ENCODE measurements around the gene TNNT1.

The TNNT1 gene

GRCh38 chr19:55149078-55150003 lies at the start of gene TNNT1:
TNNT1 (minus strand) TSS chr19:55149206; CDS start chr19:55147157, 2,049 bp downstream.
- POLR2A ChIA-PET (ENCODE audit: low non-redundant PET), result no interaction called here
- H3K27ac ChIP-seq, result peak within 1 kb of the TSS; percentile 83
- DNase-seq (ENCODE audit: low spot score), result no peak
- TF ChIP-seq CTCF (conservative IDR thresholded peaks at IDR 0.05; ENCODE audit: low read depth), result no peak
- CTCF ChIA-PET, result interaction anchor here (0.6 kb wide), 1 partner anchor 273 kb away, joined by 4 read pairs; no protein-coding TSS in a partner anchor

GRCh38 chr19:55198651-55199050 lies 49.6 kb upstream of the TNNT1 start:
- H3K27ac ChIP-seq, result peak overlapping the region; percentile 75
- POLR2A ChIA-PET (ENCODE audit: low non-redundant PET), result no interaction called here
- no peak for TF ChIP-seq CTCF (conservative IDR thresholded peaks at IDR 0.05; ENCODE audit: low read depth)
- no peak for DNase-seq (ENCODE audit: low spot score)
- CTCF ChIA-PET, result no interaction called here

GRCh38 chr19:55197528-55197927 lies 48.5 kb upstream of the TNNT1 start:
- peak overlapping the region; percentile 75 for H3K27ac ChIP-seq
- no peak for DNase-seq (ENCODE audit: low spot score)
- CTCF ChIA-PET, result interaction anchor here (1.1 kb wide), 1 partner anchor 8 kb away, joined by 3 read pairs; no protein-coding TSS in a partner anchor
- POLR2A ChIA-PET (ENCODE audit: low non-redundant PET), result no interaction called here
- TF ChIP-seq CTCF (conservative IDR thresholded peaks at IDR 0.05; ENCODE audit: low read depth), result no peak

- DNase-seq (ENCODE audit: low spot score), result no peak
- no peak for TF ChIP-seq CTCF (conservative IDR thresholded peaks at IDR 0.05; ENCODE audit: low read depth)
- CTCF ChIA-PET, result no interaction called here
- POLR2A ChIA-PET (ENCODE audit: low non-redundant PET), result no interaction called here
- H3K27ac ChIP-seq, result peak overlapping the region; percentile 75
These were observed 47.8 kb upstream of the TNNT1 start for GRCh38 chr19:55196803-55197202.

GRCh38 chr19:55193481-55193880 lies 44.5 kb upstream of the TNNT1 start:
- CTCF ChIA-PET, result no interaction called here
- peak overlapping the region; percentile 47 for H3K27ac ChIP-seq
- POLR2A ChIA-PET (ENCODE audit: low non-redundant PET), result interaction anchor here (0.7 kb wide), 1 partner anchor 113 kb away, joined by 3 read pairs; no protein-coding TSS in a partner anchor
- no peak for DNase-seq (ENCODE audit: low spot score)
- no peak for TF ChIP-seq CTCF (conservative IDR thresholded peaks at IDR 0.05; ENCODE audit: low read depth)

GRCh38 chr19:55189403-55189835 lies 40.4 kb upstream of the TNNT1 start:
- ChIA-PET CTCF (interaction anchor here (0.8 to 0.9 kb wide), 2 partner anchors 8 to 229 kb away, joined by 3 read pairs; no protein-coding TSS in a partner anchor), POLR2A (ENCODE audit: low non-redundant PET) (interaction anchor here (0.6 to 1.4 kb wide), 3 partner anchors 10 to 218 kb away, joined by 3 to 4 read pairs (median 3); partner anchors contain the start of genes PPP6R1 and SYT5)
- no peak for TF ChIP-seq CTCF (conservative IDR thresholded peaks at IDR 0.05; ENCODE audit: low read depth)
- peak overlapping the region; percentile 100 for H3K27ac ChIP-seq
- peak; percentile 98 for DNase-seq (ENCODE audit: low spot score)

All from RWPE1 (cell line).